Endothelial cell of umbilical vein (primary cell): ENCODE data around the gene POU6F2.

Experiments
- CTCF ChIP-seq, 2 donors: IDR thresholded peaks; 1 replicate in 1 of 2; 2 replicates in 1 of 2; pipeline ENCODE4 v1.5.1; 2011; ENCODE audit warnings: low read length in 2 of 2, mild to moderate bottlenecking in 2 of 2, moderate library complexity in 2 of 2, control low read depth in 1 of 2, inconsistent platforms in 1 of 2, low read depth in 1 of 2; ENCODE audit not compliant: insufficient read depth in 1 of 2; ENCODE audit errors: extremely low read depth in 1 of 2
- EZH2 ChIP-seq: IDR thresholded peaks from 2 replicates; pipeline ENCODE4 v1.6.1; 2012; ENCODE audit warnings: borderline replicate concordance, low read depth, mild to moderate bottlenecking, moderate library complexity, low read length, inconsistent platforms; ENCODE audit not compliant: severe bottlenecking
- FOS ChIP-seq: IDR thresholded peaks from 2 replicates; pipeline ENCODE4 v1.6.1; 2011; ENCODE audit warnings: mild to moderate bottlenecking, low read length, moderate library complexity, borderline replicate concordance; ENCODE audit not compliant: insufficient read depth
- MYC ChIP-seq: IDR thresholded peaks from one replicate; pipeline ENCODE4 v1.6.1; 2011; ENCODE audit warnings: mild to moderate bottlenecking, low read depth, low read length

- TF ChIP-seq FOS (no peak), MYC (no peak), CTCF (IDR thresholded peaks at IDR 0.05; ENCODE audit: extremely low read depth in 1 of 2, insufficient read depth in 1 of 2, low read depth in 1 of 2, low read length in 2 of 2) (no peak), EZH2 (no peak)
Observed at GRCh38 chr7:39132306-39132705, 154.6 kb downstream of the POU6F2 start.
